ENCODE measurements around the gene FIGN.

FIGN gene

GRCh38 chr2:163737190-163737439 lies 1.3 kb upstream of the FIGN start:
- no peak for DNase-seq (ENCODE audit: low read depth in 2 of 2)

GRCh38 chr2:163736433-163737189 lies 803 bp upstream of the FIGN start:
- no peak for DNase-seq (ENCODE audit: low read depth in 2 of 2)

GRCh38 chr2:163734881-163735684 lies 725 bp downstream of the FIGN start:
- DNase-seq (ENCODE audit: low read depth in 2 of 2): no peak

GRCh38 chr2:163734401-163734800 lies 1.4 kb downstream of the FIGN start:
- no peak for DNase-seq (ENCODE audit: low read depth in 2 of 2)

- no peak for DNase-seq (ENCODE audit: low read depth in 2 of 2)
These were observed 1.9 kb downstream of the FIGN start for GRCh38 chr2:163733956-163734355.

GRCh38 chr2:163733301-163733938 lies 2.4 kb downstream of the FIGN start:
- no peak for DNase-seq (ENCODE audit: low read depth in 2 of 2)

GRCh38 chr2:163732727-163733126 lies 3.1 kb downstream of the FIGN start:
- DNase-seq (ENCODE audit: low read depth in 2 of 2): no peak

GRCh38 chr2:163731735-163732134 lies 4.1 kb downstream of the FIGN start:
- DNase-seq (ENCODE audit: low read depth in 2 of 2): no peak

GRCh38 chr2:163730556-163730955 lies 5.3 kb downstream of the FIGN start:
- no peak for DNase-seq (ENCODE audit: low read depth in 2 of 2)

GRCh38 chr2:163729636-163730273 lies 6.1 kb downstream of the FIGN start:
- no peak for DNase-seq (ENCODE audit: low read depth in 2 of 2)

- no peak for DNase-seq (ENCODE audit: low read depth in 2 of 2)
These were observed 11.9 kb downstream of the FIGN start for GRCh38 chr2:163723881-163724280.

- DNase-seq (ENCODE audit: low read depth in 2 of 2): no peak
These were observed 12.5 kb downstream of the FIGN start for GRCh38 chr2:163723348-163723747.

GRCh38 chr2:163719331-163719730 lies 16.5 kb downstream of the FIGN start:
- DNase-seq (ENCODE audit: low read depth in 2 of 2): no peak

GRCh38 chr2:163717993-163718680 lies 17.7 kb downstream of the FIGN start:
- DNase-seq (ENCODE audit: low read depth in 2 of 2): no peak

- no peak for DNase-seq (ENCODE audit: low read depth in 2 of 2)
These were observed 18.3 kb downstream of the FIGN start for GRCh38 chr2:163717515-163717914.

GRCh38 chr2:163716101-163716500 lies 19.7 kb downstream of the FIGN start:
- no peak for DNase-seq (ENCODE audit: low read depth in 2 of 2)

GRCh38 chr2:163715668-163716067 lies 20.1 kb downstream of the FIGN start:
- DNase-seq (ENCODE audit: low read depth in 2 of 2): no peak

- no peak for DNase-seq (ENCODE audit: low read depth in 2 of 2)
These were observed 20.6 kb downstream of the FIGN start for GRCh38 chr2:163715199-163715598.

GRCh38 chr2:163713534-163714311 lies 22.1 kb downstream of the FIGN start:
- no peak for DNase-seq (ENCODE audit: low read depth in 2 of 2)

GRCh38 chr2:163711699-163712098 lies 24.1 kb downstream of the FIGN start:
- no peak for DNase-seq (ENCODE audit: low read depth in 2 of 2)

- no peak for DNase-seq (ENCODE audit: low read depth in 2 of 2)
These were observed 24.6 kb downstream of the FIGN start for GRCh38 chr2:163711258-163711657.
